ENCODE measurements around the gene GABRG3.

GRCh38 chr15:27365456-27365855 is 394.5 kb downstream of the GABRG3 start:
- TF ChIP-seq ZNF274 (IDR thresholded peaks at IDR 0.05; ENCODE audit: low read depth, low read length) (no peak), YY1 (IDR thresholded peaks at IDR 0.05; ENCODE audit: insufficient read depth, insufficient read length) (no peak)
